ENCODE results near the gene AGTRAP. TPM values are rescaled to one million over a fixed set of nuclear protein-coding genes. Genes with fewer than 3 reads are reported as not detected.

AGTRAP gene
- total and polyA plus RNA-seq, 9 of the 15 experiments (the other 6 are each of a cell fraction or from before 2014, with no cell fraction given), result 26.8 to 105 (median 57.5) TPM

GRCh38 chr1:11787804-11788436 lies 52.0 kb downstream of the AGTRAP start (continued):
- no peak for TF ChIP-seq RB1 (IDR thresholded peaks at IDR 0.05; ENCODE audit: low read depth)
- TF ChIP-seq EP400 (IDR thresholded peaks at IDR 0.05), result no peak
- no peak for TF ChIP-seq SRF (CRISPR knock-in tag; IDR thresholded peaks at IDR 0.05)
- no peak; the same call in 1 of the 2 replicates for TF ChIP-seq MAX (CRISPR knock-in tag; IDR thresholded peaks at IDR 0.05)
- no peak for TF ChIP-seq ZNF124 (CRISPR knock-in tag; IDR thresholded peaks at IDR 0.05)
- TF ChIP-seq ZFX (CRISPR knock-in tag; IDR thresholded peaks at IDR 0.05), result peak; percentile 30; the same call in 1 of the 2 replicates
- TF ChIP-seq MGA (IDR thresholded peaks at IDR 0.05), result no peak
- TF ChIP-seq ZNF277 (CRISPR knock-in tag; IDR thresholded peaks at IDR 0.05; ENCODE audit: borderline replicate concordance), result no peak
- TF ChIP-seq CGGBP1 (CRISPR knock-in tag; IDR thresholded peaks at IDR 0.05), result no peak
